ENCODE data around the gene ARID3B. TPM values are rescaled to one million over a fixed set of nuclear protein-coding genes. Genes with fewer than 3 reads are reported as not detected.
A peak's percentile ranks its signal among the peaks of the same experiment; 100 is the strongest.

The ARID3B gene
- total RNA-seq, 2 experiments from 2014 or later, result 39.4 to 43.0 TPM

DNA sequence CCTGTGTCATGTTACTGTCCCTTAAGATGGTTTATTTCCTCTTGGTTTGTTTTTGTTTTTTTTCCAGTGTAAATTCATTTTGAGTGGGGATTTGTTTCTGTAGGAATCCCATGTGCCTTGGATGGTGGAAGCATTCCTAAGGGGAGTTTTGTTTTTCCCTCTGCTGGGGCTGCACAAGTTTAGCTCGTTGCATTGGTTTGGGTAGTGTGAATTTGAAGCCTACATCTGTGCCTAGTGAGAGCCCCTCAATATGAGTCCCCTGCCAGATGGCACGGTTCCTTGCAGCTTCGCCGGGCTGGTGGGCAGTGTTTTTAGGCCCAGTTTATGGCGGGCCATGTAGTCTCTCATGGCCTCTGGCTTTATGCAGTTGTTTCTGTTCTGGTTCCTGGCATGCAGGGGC lies 17.7 kb downstream of the ARID3B start:
- no peak for DNase-seq
- Mint-ChIP-seq H3K27ac (no peak overlapping the region), H3K4me3 (no peak overlapping the region), H3K36me3 (peaks cover 39% of the 10 kb centered on the region), H3K4me1 (peaks cover 30% of the 10 kb centered on the region), H3K27me3 (no peaks in the 10 kb centered on the region), H3K9me3 (no peaks in the 10 kb centered on the region)
- POLR2A ChIA-PET, result no interaction called here
- ATAC-seq (ENCODE audit: low read depth), result no peak

GRCh38 chr15:74563442-74563841 lies 22.4 kb downstream of the ARID3B start:
- Mint-ChIP-seq H3K27me3 (no peaks in the 10 kb centered on the region), H3K9me3 (no peaks in the 10 kb centered on the region), H3K4me3 (no peak overlapping the region), H3K27ac (no peak overlapping the region), H3K36me3 (peaks cover 44% of the 10 kb centered on the region), H3K4me1 (peaks cover 41% of the 10 kb centered on the region)
- no peak for ATAC-seq (ENCODE audit: low read depth)
- DNase-seq, result no peak
- POLR2A ChIA-PET, result interaction anchor here (0.7 kb wide), 1 partner anchor 18 kb away, joined by 4 read pairs; no protein-coding TSS in a partner anchor

GRCh38 chr15:74564182-74564581 lies 23.2 kb downstream of the ARID3B start:
- Mint-ChIP-seq H3K27ac (peak overlapping the region; percentile 25), H3K9me3 (no peaks in the 10 kb centered on the region), H3K4me1 (peaks cover 36% of the 10 kb centered on the region), H3K27me3 (no peaks in the 10 kb centered on the region), H3K36me3 (peaks cover 39% of the 10 kb centered on the region), H3K4me3 (no peak overlapping the region)
- ATAC-seq (ENCODE audit: low read depth) (no peak), DNase-seq (no peak)
- POLR2A ChIA-PET, result interaction anchor here (0.7 kb wide), 1 partner anchor 19 kb away, joined by 4 read pairs; no protein-coding TSS in a partner anchor

GRCh38 chr15:74565381-74566085 lies 24.5 kb downstream of the ARID3B start:
- no peak for ATAC-seq (ENCODE audit: low read depth)
- no peaks in the 10 kb centered on the region for H3K9me3 Mint-ChIP-seq

GRCh38 chr15:74568594-74568993 lies 27.6 kb downstream of the ARID3B start:
- peaks cover 24% of the 10 kb centered on the region for H3K4me1 Mint-ChIP-seq
- ATAC-seq (ENCODE audit: low read depth), result no peak
- POLR2A ChIA-PET, result interaction anchor here (1.6 kb wide), 1 partner anchor 11 kb away, joined by 5 read pairs; no protein-coding TSS in a partner anchor
- no peak overlapping the region for H3K27ac Mint-ChIP-seq
- no peak overlapping the region for H3K4me3 Mint-ChIP-seq
- H3K36me3 Mint-ChIP-seq, result peaks cover 28% of the 10 kb centered on the region
- H3K27me3 Mint-ChIP-seq, result no peaks in the 10 kb centered on the region
- no peaks in the 10 kb centered on the region for H3K9me3 Mint-ChIP-seq
- no peak for DNase-seq

More at GRCh38 chr15:74565381-74566085, 24.5 kb downstream of the ARID3B start:
- Mint-ChIP-seq H3K36me3 (peaks cover 34% of the 10 kb centered on the region), H3K4me1 (peaks cover 34% of the 10 kb centered on the region), H3K4me3 (no peak overlapping the region), H3K27me3 (no peaks in the 10 kb centered on the region), H3K27ac (no peak overlapping the region)
- DNase-seq, result no peak
- POLR2A ChIA-PET, result no interaction called here

DNA sequence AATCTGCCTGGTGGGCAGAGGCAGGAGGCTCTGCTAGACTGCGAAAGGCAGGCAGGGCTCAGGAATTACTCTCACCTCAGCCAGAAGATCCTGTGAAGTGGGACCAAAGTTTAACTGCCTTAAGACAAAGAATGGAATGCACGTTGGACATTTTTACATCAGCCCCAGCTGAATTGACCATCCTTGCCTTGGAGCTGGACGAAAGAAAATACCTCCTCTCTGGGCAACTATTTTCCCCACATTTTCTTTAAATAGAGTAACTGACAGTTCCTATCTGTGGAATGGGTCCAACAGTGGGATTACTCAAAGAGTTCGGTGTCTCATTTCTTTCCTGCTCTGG lies 28.7 kb downstream of the ARID3B start:
- Mint-ChIP-seq H3K4me3 (no peak overlapping the region), H3K27me3 (no peaks in the 10 kb centered on the region), H3K27ac (no peak overlapping the region), H3K9me3 (no peaks in the 10 kb centered on the region), H3K36me3 (peaks cover 28% of the 10 kb centered on the region), H3K4me1 (peaks cover 28% of the 10 kb centered on the region)
- DNase-seq, result no peak
- POLR2A ChIA-PET, result no interaction called here
- ATAC-seq (ENCODE audit: low read depth), result no peak

DNA sequence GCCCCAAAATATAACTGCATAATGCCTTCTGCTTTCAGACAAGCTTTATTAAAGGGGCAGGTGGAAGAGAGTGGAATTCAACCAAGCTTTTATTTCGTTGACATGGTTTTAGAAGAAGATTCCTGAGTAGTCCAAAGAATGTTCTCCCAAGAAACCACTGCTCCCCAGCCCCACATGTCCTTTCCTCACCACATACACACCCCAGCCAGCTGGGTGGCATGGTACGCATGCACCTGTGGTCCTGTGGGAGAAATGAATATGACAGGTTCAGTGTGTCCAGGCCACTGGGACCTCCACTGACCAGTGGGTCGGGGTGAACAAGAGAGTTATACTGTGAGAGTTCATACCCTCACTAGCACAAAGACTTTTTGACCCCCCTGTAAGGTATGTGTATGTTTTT lies 30.2 kb downstream of the ARID3B start:
- Mint-ChIP-seq H3K9me3 (no peaks in the 10 kb centered on the region), H3K27ac (no peak overlapping the region), H3K4me1 (peaks cover 24% of the 10 kb centered on the region), H3K27me3 (no peaks in the 10 kb centered on the region), H3K4me3 (no peak overlapping the region), H3K36me3 (peaks cover 28% of the 10 kb centered on the region)
- no peak for DNase-seq
- POLR2A ChIA-PET, result interaction anchor here (1.4 kb wide), 1 partner anchor 13 kb away, joined by 4 read pairs; no protein-coding TSS in a partner anchor
- no peak for ATAC-seq (ENCODE audit: low read depth)

- DNase-seq (no peak), ATAC-seq (ENCODE audit: low read depth) (peak; percentile 60)
- H3K9me3 Mint-ChIP-seq, result no peaks in the 10 kb centered on the region
- peaks cover 33% of the 10 kb centered on the region for H3K36me3 Mint-ChIP-seq
- peak overlapping the region; percentile 44 for H3K27ac Mint-ChIP-seq
- H3K4me1 Mint-ChIP-seq, result peaks cover 12% of the 10 kb centered on the region
- H3K4me3 Mint-ChIP-seq, result no peak overlapping the region
- POLR2A ChIA-PET, result no interaction called here
- H3K27me3 Mint-ChIP-seq, result no peaks in the 10 kb centered on the region
Observed at GRCh38 chr15:74573987-74574386, 33.0 kb downstream of the ARID3B start.

GRCh38 chr15:74578496-74578994 lies 37.5 kb downstream of the ARID3B start:
- no peak for ATAC-seq (ENCODE audit: low read depth)
- Mint-ChIP-seq H3K36me3 (peaks cover 24% of the 10 kb centered on the region), H3K4me1 (peaks cover 10% of the 10 kb centered on the region), H3K27ac (no peak overlapping the region), H3K4me3 (no peak overlapping the region), H3K9me3 (no peaks in the 10 kb centered on the region), H3K27me3 (no peaks in the 10 kb centered on the region)
- no peak for DNase-seq
- POLR2A ChIA-PET, result no interaction called here

GRCh38 chr15:74579001-74579400 lies 38.0 kb downstream of the ARID3B start:
- Mint-ChIP-seq H3K36me3 (peaks cover 21% of the 10 kb centered on the region), H3K4me3 (no peak overlapping the region), H3K4me1 (peaks cover 6% of the 10 kb centered on the region), H3K27me3 (no peaks in the 10 kb centered on the region), H3K9me3 (no peaks in the 10 kb centered on the region), H3K27ac (no peak overlapping the region)
- POLR2A ChIA-PET, result no interaction called here
- ATAC-seq (ENCODE audit: low read depth), result no peak
- no peak for DNase-seq

DNA sequence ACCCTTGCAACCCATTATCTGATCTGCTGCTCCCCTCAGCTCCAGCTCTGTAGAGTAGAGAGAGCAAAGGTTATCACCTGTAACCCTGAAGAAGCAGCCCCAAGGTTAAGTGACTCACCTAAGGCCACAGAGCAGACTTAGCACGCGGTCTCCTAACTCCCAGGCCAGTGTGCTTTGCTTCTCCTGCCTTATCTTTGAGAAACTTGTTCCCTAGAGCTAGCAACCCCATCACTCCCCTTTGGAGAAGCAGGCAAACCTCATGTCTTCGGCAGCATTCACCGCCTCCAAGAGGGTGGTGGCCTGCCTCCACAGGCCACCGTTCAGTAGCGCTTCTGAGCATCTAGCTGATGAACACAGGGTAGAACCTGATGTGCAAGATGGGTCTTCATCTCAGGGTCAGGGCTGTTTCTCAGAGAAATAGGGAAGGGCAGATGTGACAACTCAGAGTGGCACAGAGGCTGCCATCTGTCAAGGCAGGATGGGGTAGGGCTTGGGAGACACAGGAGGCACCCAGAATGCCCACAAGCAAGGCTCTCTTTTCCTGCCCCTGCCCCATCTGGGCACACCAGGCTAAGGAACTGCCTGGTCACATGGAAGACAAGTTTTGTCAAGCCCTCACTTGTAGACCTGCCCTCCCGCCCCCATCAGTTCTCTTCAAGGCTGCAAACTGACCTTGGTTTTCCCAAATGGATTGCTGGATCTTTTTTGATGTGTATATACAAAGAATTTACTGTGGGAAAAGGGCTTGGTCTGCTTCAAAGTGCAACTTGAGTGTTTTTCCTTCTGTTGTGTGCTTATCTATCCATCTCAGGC lies 39.7 kb downstream of the ARID3B start:
- Mint-ChIP-seq H3K27me3 (no peaks in the 10 kb centered on the region), H3K27ac (peak overlapping the region; percentile 74), H3K4me3 (no peak overlapping the region), H3K4me1 (peaks cover 13% of the 10 kb centered on the region), H3K36me3 (peaks cover 14% of the 10 kb centered on the region), H3K9me3 (no peaks in the 10 kb centered on the region)
- no peak for ATAC-seq (ENCODE audit: low read depth)
- POLR2A ChIA-PET, result no interaction called here
- DNase-seq, result no peak

DNA sequence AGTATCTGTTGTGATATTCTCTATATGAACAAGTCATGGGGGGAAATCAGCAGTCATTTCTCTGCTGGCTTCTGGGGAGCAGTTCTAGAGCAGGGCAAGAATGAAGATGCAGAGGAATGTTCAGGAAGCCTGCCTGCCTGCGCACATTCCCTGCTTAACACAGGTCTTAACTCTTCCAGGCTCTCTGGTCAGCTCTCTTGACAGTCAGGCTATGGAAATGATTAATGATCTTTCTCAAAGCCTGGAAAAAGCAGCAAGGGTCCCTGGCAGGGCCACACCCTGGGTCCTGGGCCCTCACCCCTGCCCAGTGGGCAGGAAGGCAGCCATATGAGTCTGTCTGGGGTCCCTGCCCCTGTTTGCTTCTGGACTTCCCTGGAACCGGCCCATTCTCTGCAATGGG lies 43.2 kb downstream of the ARID3B start:
- ATAC-seq (ENCODE audit: low read depth) (no peak), DNase-seq (no peak)
- no peaks in the 10 kb centered on the region for H3K27me3 Mint-ChIP-seq
- no peak overlapping the region for H3K27ac Mint-ChIP-seq
- H3K4me3 Mint-ChIP-seq, result no peak overlapping the region
- H3K9me3 Mint-ChIP-seq, result no peaks in the 10 kb centered on the region
- H3K36me3 Mint-ChIP-seq, result peaks cover 6% of the 10 kb centered on the region
- peaks cover 15% of the 10 kb centered on the region for H3K4me1 Mint-ChIP-seq
- POLR2A ChIA-PET, result no interaction called here

DNA sequence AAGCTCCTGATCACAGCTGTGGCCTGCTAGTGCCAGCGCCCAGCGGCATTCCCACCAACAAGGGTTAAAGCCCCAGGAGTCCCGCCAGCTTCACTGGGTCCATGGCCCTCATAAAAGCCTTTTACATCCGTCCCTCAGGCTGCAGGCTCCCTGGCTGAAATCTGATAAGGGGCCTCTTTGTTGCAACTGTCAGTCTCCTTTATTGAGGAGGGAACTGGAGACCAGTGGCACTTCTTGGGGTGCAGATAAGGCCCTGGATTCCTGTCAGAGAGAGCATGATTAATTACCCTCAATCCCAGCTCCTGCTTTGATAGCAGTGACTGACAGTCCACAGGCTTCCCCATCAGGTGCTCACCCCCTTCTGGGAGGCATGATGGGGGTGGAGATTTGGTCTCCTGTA lies 43.8 kb downstream of the ARID3B start:
- no peak for DNase-seq
- no peak for ATAC-seq (ENCODE audit: low read depth)
- H3K27me3 Mint-ChIP-seq, result no peaks in the 10 kb centered on the region
- POLR2A ChIA-PET, result no interaction called here
- no peaks in the 10 kb centered on the region for H3K9me3 Mint-ChIP-seq
- H3K4me3 Mint-ChIP-seq, result no peak overlapping the region
- peak overlapping the region; percentile 22 for H3K27ac Mint-ChIP-seq
- peaks cover 12% of the 10 kb centered on the region for H3K4me1 Mint-ChIP-seq
- peaks cover 6% of the 10 kb centered on the region for H3K36me3 Mint-ChIP-seq

GRCh38 chr15:74585191-74585590 lies 44.2 kb downstream of the ARID3B start:
- DNase-seq (no peak), ATAC-seq (ENCODE audit: low read depth) (no peak)
- Mint-ChIP-seq H3K36me3 (peaks cover 8% of the 10 kb centered on the region), H3K9me3 (no peaks in the 10 kb centered on the region), H3K27me3 (no peaks in the 10 kb centered on the region), H3K27ac (peak overlapping the region; percentile 22), H3K4me1 (peaks cover 12% of the 10 kb centered on the region), H3K4me3 (no peak overlapping the region)
- POLR2A ChIA-PET, result no interaction called here
